ENCODE measurements around the gene MAST4. TPM values are rescaled to one million over a fixed set of nuclear protein-coding genes. Genes with fewer than 3 reads are reported as not detected.

Gene MAST4
- total and polyA plus RNA-seq, 2 of the 4 experiments (the other 2 are of a cell fraction), result 4.8 to 6.8 TPM

GRCh38 chr5:67065696-67066095, 469.5 kb downstream of the MAST4 start:
- Histone ChIP-seq H2BK120ac (ENCODE audit: low read depth, low read length) (no peak overlapping the region), H3K79me1 (ENCODE audit: low read depth in 1 of 2, low read length in 2 of 2) (peaks cover 9 to 52% of the 10 kb centered on the region in 2 experiments), H3K4me2 (ENCODE audit: low read depth, low read length) (no peak overlapping the region), H3K9me1 (ENCODE audit: insufficient read depth, low read length) (0 out of 2 replicates have a peak, but pooled peaks cover 3% of the 10 kb centered on the region), H3K36me3 (ENCODE audit: control insufficient read depth, insufficient read depth, low read length) (no peaks in the 10 kb centered on the region), H3K9ac (ENCODE audit: low read depth, low read length) (no peak overlapping the region), H2AFZ (replicated peaks; ENCODE audit: low read length, poor library complexity) (no peak overlapping the region), H3K18ac (ENCODE audit: low read depth, low read length) (no peak overlapping the region), H3K27ac (ENCODE audit: insufficient read depth, low read length) (no peak overlapping the region), H3K9me3 (ENCODE audit: control insufficient read depth, insufficient read depth, low read length) (no peaks in the 10 kb centered on the region), H2BK20ac (ENCODE audit: low read depth, low read length) (no peak overlapping the region), H3K56ac (ENCODE audit: extremely low read depth, insufficient read depth, low read length) (no peak overlapping the region), H3K4me1 (ENCODE audit: control insufficient read depth, insufficient read depth, low read length) (no peaks in the 10 kb centered on the region; the same call in 1 of the 2 replicates), H3K14ac (replicated peaks; ENCODE audit: low read depth, low read length) (0 out of 2 replicates have a peak overlapping the region, but pooled peaks have one; percentile 29), H4K91ac (ENCODE audit: insufficient read depth, low read depth, low read length) (no peak overlapping the region), H3K27me3 (ENCODE audit: control insufficient read depth, insufficient read depth, low read length) (no peaks in the 10 kb centered on the region), H3K23ac (ENCODE audit: low read depth, low read length) (no peak overlapping the region), H4K5ac (ENCODE audit: low read depth, low read length) (no peak overlapping the region), H2AK9ac (replicated peaks; ENCODE audit: low read depth, low read length, poor library complexity) (no peak overlapping the region), H2AK5ac (ENCODE audit: low read depth, low read length) (no peak overlapping the region), H4K20me1 (ENCODE audit: insufficient read depth, low read length) (no peaks in the 10 kb centered on the region), H3K4ac (ENCODE audit: low read depth, low read length) (no peak overlapping the region), H3K4me3 (ENCODE audit: insufficient read depth, low read depth, low read length) (no peak overlapping the region), H2BK15ac (ENCODE audit: low read depth, low read length) (no peak overlapping the region), H4K8ac (ENCODE audit: low read depth in 2 of 2, low read length in 2 of 2) (no peak overlapping the region), H2BK5ac (ENCODE audit: low read depth, low read length, poor library complexity, severe bottlenecking) (no peak overlapping the region)
- WGBS, 2 experiments (ENCODE audit: extremely low coverage in 2 of 2, insufficient read length in 1 of 2), result no CpG with 5 or more reads among the region's 1 CpG
- no TSS peak for BruUV-seq (replicated peaks)
- dilution Hi-C loops (cut with HindIII; ENCODE audit: low sequenced_read_pairs, unreplicated experiment) (no loop called here), in situ Hi-C loops (cut with MboI; ENCODE audit: low sequenced_read_pairs) (no loop called here), intact Hi-C loops (cut with micrococcal nuclease) (loop anchor here (2.0 kb wide), 1 partner anchor 17 kb away; no protein-coding TSS in a partner anchor)
- DNase-seq (no peak), ATAC-seq (ENCODE audit: low read depth) (no peak)
- no peak for TF ChIP-seq POLR2A (IDR thresholded peaks at IDR 0.05; ENCODE audit: low read depth, low read length)
- no peak for TF ChIP-seq RFX5 (IDR thresholded peaks at IDR 0.05; ENCODE audit: low read depth, low read length)
- no peak for TF ChIP-seq FOS (IDR thresholded peaks at IDR 0.05; ENCODE audit: low read depth, low read length)
- no peak for TF ChIP-seq RAD21 (IDR thresholded peaks at IDR 0.05; ENCODE audit: low read length)
- no peak for TF ChIP-seq USF2 (IDR thresholded peaks at IDR 0.05; ENCODE audit: low read depth, low read length)
- TF ChIP-seq MXI1 (IDR thresholded peaks at IDR 0.05; ENCODE audit: borderline replicate concordance, low read depth, low read length), result no peak
- TF ChIP-seq MAZ (IDR thresholded peaks at IDR 0.05; ENCODE audit: borderline replicate concordance, low read depth, low read length), result no peak
- TF ChIP-seq ELK1 (IDR thresholded peaks at IDR 0.05; ENCODE audit: borderline replicate concordance, low read depth, low read length), result no peak
- no peak for TF ChIP-seq CEBPB (IDR thresholded peaks at IDR 0.05; ENCODE audit: low read depth, low read length)
- TF ChIP-seq CHD1 (IDR thresholded peaks at IDR 0.05; ENCODE audit: low read depth, low read length), result no peak
- TF ChIP-seq RCOR1 (IDR thresholded peaks at IDR 0.05; ENCODE audit: insufficient replicate concordance, low read length), result no peak
- TF ChIP-seq CTCF (conservative IDR thresholded peaks at IDR 0.05; ENCODE audit: low read depth, low read length), result no peak
- TF ChIP-seq MAFK (IDR thresholded peaks at IDR 0.05; ENCODE audit: low read depth, low read length), result no peak
- no peak for TF ChIP-seq BHLHE40 (IDR thresholded peaks at IDR 0.05; ENCODE audit: low read depth, low read length)
- TF ChIP-seq NFE2L2 (IDR thresholded peaks at IDR 0.05; ENCODE audit: low read depth, low read length), result no peak
- TF ChIP-seq SMC3 (IDR thresholded peaks at IDR 0.05; ENCODE audit: low read depth, low read length), result no peak
- POLR2A ChIA-PET (ENCODE audit: unreplicated experiment), result no interaction called here
- CTCF ChIA-PET, result no interaction called here

Measured in IMR-90 (cell line).